ENCODE measurements around the gene LHB. TPM values are rescaled to one million over a fixed set of nuclear protein-coding genes. Genes with fewer than 3 reads are reported as not detected.

Gene LHB
- total and polyA plus RNA-seq, 12 donors = 0.38 to 8.8 (median 1.8) TPM; not detected in 5

GRCh38 chr19:48982280-48982679, 34.6 kb downstream of the LHB start:
- WGBS, 4 donors = 87 to 98% (median 96%) methylated on average over 9 of the region's 9 CpGs
- intact Hi-C loops (cut with DNase I) = no loop called here
- no peak overlapping the region for H3K27ac ChIP-seq
- no peaks in the 10 kb centered on the region for H3K27me3 ChIP-seq
- no peak overlapping the region for H3K4me3 ChIP-seq
- TF ChIP-seq POLR2A (IDR thresholded peaks at IDR 0.05) (no peak), CTCF (IDR thresholded peaks at IDR 0.05) (no peak)
- peaks cover 0 to 18% of the 10 kb centered on the region in 2 donors for H3K4me1 ChIP-seq (replicated peaks in 1 of 2)
- peaks cover 0 to 70% of the 10 kb centered on the region in 2 donors for H3K36me3 ChIP-seq (replicated peaks in 1 of 2)
- no peaks in the 10 kb centered on the region for H3K9me3 ChIP-seq (replicated peaks in 1 of 3)
- no peak for DNase-seq

- DNase-seq = no peak
- TF ChIP-seq CTCF (IDR thresholded peaks at IDR 0.05) = no peak
- no peak for TF ChIP-seq POLR2A (IDR thresholded peaks at IDR 0.05)
- Histone ChIP-seq H3K4me1 (replicated peaks in 1 of 2) (peaks cover 0 to 18% of the 10 kb centered on the region in 2 donors), H3K27me3 (no peaks in the 10 kb centered on the region), H3K36me3 (replicated peaks in 1 of 2) (peaks cover 0 to 40% of the 10 kb centered on the region in 2 donors), H3K9me3 (replicated peaks in 1 of 3) (no peaks in the 10 kb centered on the region), H3K4me3 (no peak overlapping the region), H3K27ac (peak overlapping the region in 1 of 5 donors; percentile 22)
- 72 to 88% (median 78%) methylated on average over 2 of the region's 2 CpGs for WGBS, 4 donors
- intact Hi-C loops (cut with DNase I) = no loop called here
These were observed 39.8 kb downstream of the LHB start for GRCh38 chr19:48977061-48977460.

- 88 to 91% (median 89%) methylated on average over 13 of the region's 13 CpGs for WGBS, 4 donors
- H3K4me3 ChIP-seq = no peak overlapping the region
- H3K36me3 ChIP-seq (replicated peaks in 1 of 2) = peaks cover 0 to 31% of the 10 kb centered on the region in 2 donors
- H3K4me1 ChIP-seq (replicated peaks in 1 of 2) = peaks cover 0 to 18% of the 10 kb centered on the region in 2 donors
- TF ChIP-seq POLR2A (IDR thresholded peaks at IDR 0.05) = no peak
- no peak for TF ChIP-seq CTCF (IDR thresholded peaks at IDR 0.05)
- peak in 1 of 7 donors; percentile 19 for DNase-seq
- H3K9me3 ChIP-seq (replicated peaks in 1 of 3) = no peaks in the 10 kb centered on the region
- intact Hi-C loops (cut with DNase I) = no loop called here
- no peak overlapping the region for H3K27ac ChIP-seq
- no peaks in the 10 kb centered on the region for H3K27me3 ChIP-seq
These were observed 40.7 kb downstream of the LHB start for GRCh38 chr19:48975947-48976847.

- intact Hi-C loops (cut with DNase I) = loop anchor here in 1 of 2 donors (5.0 kb wide), 1 partner anchor 174 kb away; no protein-coding TSS in a partner anchor
- peaks cover 0 to 62% of the 10 kb centered on the region in 2 donors for H3K36me3 ChIP-seq (replicated peaks in 1 of 2)
- 9 to 23% (median 19%) methylated on average over 13 to 19 of the region's 19 CpGs for WGBS, 4 donors
These were observed 45.9 kb downstream of the LHB start for GRCh38 chr19:48970923-48971395.

More at GRCh38 chr19:48970923-48971395, 45.9 kb downstream of the LHB start:
- peaks cover 12 to 15% of the 10 kb centered on the region in 2 donors for H3K4me1 ChIP-seq (replicated peaks in 1 of 2)
- peak; percentile 69 to 89 (median 83) for DNase-seq
- no peak overlapping the region for H3K4me3 ChIP-seq
- no peak overlapping the region for H3K27ac ChIP-seq
- H3K27me3 ChIP-seq = no peaks in the 10 kb centered on the region
- no peaks in the 10 kb centered on the region for H3K9me3 ChIP-seq (replicated peaks in 1 of 3)
- peak in 1 of 2 donors; percentile 13 for TF ChIP-seq POLR2A (IDR thresholded peaks at IDR 0.05)
- TF ChIP-seq CTCF (IDR thresholded peaks at IDR 0.05) = peak; percentile 79 to 90 (median 87)
